Liver (tissue), 3 donors: ENCODE results near the gene PCDHGA3.

ENCODE experiments used
- CTCF ChIP-seq: fragments of 150-350 bp; IDR thresholded peaks from 2 replicates; pipeline ENCODE4 v1.5.1; 2017; ENCODE audit warnings: improper control_type of control experiment, low read depth, low read length; ENCODE audit not compliant: missing input control
- JUND ChIP-seq, 2 donors: IDR thresholded peaks; 2 replicates each; pipeline ENCODE4 v1.6.1; 2016; ENCODE audit warnings: antibody characterized with exemption in 2 of 2
- donor health status: healthy.
- donor health status: healthy.

GRCh38 chr5:141373673-141374317 is 30.2 kb downstream of the PCDHGA3 start, which contains the start of gene PCDHGA6:
- peak; percentile 13 for TF ChIP-seq CTCF
- no peak for TF ChIP-seq JUND (IDR thresholded peaks at IDR 0.05)
